Stimulated activated CD4-positive, alpha-beta T cell treated with anti-CD3 and anti-CD28 coated beads, Interleukin-1b, Interleukin-23, amount 100 ng/mL, for 48 hours (primary cell): ENCODE data around the gene RBM47.
"Not testable (repeated sequence)": the region's sequence is repeated elsewhere in the genome, so short reads cannot be mapped to it uniquely, and the experiment has no call there.

ENCODE experiments used
- DNase-seq: peaks from one replicate; pipeline ENCODE4 v3.0.0-alpha.2; 2020

The RBM47 gene

GRCh38 chr4:40559585-40560465, 69.8 kb downstream of the RBM47 start:
- DNase-seq, result no peak

- no peak for DNase-seq
Measured at GRCh38 chr4:40557736-40558135, 71.9 kb downstream of the RBM47 start.

GRCh38 chr4:40555176-40555900, 74.3 kb downstream of the RBM47 start:
- no peak for DNase-seq

DNA sequence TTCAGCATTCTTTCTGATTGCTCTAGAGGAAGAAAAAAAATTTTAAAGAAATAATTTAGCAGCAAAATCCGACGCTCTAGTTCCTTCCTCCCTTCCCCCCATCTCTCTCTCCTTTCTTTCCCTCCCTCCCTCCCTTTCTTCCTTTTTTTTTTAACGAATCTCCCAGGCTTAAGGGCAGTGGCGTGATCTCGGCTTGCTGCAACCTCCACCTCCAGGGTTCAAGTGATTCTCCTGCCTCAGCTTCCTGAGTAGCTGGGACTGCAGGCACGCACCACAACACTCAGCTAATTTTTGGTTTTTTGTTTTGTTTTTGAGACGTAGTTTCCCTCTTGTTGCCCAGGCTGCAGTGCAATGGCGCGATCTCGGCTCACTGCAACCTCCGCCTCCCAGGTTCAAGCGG, 75.0 kb downstream of the RBM47 start:
- DNase-seq, result not testable (repeated sequence)

DNA sequence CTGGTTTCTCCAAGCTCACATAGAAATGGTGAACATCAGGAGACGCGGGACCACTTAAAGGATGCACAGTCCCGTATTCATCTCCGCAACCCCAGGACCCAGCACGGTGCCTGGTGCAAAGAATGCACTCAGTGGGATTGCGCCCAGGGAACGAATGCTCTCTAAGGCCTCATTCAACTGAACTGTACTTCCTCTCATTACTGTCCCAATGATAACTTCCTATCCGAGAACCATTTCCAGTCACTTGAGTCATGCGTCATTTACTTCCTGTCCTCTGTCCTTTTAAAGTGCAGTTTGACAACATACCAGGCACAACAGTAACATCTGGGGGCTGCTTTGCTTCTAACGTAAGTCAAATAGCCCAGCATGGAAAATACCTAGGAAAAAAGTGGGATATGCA, 75.7 kb downstream of the RBM47 start:
- no peak for DNase-seq

GRCh38 chr4:40552536-40552935, 77.1 kb downstream of the RBM47 start:
- DNase-seq, result no peak

DNA sequence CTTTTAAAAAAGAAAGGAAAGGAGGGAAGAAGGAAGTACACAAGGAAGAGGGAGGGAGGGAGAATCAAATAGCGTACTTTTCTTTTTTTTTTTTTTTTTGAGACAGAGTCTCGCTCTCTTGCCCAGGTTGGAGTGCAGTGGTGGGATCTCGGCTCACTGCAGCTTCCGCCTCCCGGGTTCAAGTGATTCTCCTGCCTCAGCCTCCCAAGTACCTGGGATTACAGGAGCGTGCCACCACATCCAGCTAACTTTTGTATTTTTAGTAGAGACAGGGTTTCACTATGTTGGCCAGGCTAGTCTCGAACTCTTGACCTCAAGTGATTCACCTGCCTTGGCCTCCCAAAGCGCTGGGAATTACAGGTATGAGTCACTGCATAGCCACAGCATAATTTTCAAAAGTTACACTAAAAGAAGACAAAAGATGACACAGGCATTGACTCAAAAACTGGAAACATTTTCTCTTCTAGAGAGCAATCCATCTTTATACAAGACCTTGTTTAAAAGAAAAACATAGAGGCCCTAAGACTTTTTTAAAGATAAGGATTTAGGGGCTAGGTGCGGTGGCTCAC, 78.0 kb downstream of the RBM47 start:
- peak; percentile 49 for DNase-seq

DNA sequence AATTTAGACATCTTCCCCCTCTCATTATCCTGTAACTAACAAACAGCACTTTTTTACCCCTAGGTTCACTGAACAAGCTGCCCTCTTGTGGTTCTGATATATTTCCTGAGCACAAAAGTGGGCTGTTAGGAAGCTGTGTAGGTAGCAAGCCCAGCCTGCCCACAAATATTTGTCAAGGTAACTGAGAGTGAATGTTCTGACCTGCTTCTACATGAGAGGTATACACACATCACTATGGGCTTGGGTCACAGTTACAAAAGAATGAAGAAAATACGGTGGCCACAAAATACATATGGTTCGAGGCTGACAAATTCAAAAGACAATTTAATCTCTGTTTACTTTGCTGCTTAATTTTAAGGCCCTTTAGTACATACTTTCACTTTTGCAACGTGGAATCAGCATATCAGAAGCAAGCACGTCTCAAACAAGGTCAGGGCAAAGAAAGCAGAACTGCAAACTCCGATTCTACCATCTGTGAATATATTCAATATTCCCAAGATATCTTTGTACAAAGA, 78.7 kb downstream of the RBM47 start:
- no peak for DNase-seq

GRCh38 chr4:40550196-40550595, 79.5 kb downstream of the RBM47 start:
- no peak for DNase-seq

DNA sequence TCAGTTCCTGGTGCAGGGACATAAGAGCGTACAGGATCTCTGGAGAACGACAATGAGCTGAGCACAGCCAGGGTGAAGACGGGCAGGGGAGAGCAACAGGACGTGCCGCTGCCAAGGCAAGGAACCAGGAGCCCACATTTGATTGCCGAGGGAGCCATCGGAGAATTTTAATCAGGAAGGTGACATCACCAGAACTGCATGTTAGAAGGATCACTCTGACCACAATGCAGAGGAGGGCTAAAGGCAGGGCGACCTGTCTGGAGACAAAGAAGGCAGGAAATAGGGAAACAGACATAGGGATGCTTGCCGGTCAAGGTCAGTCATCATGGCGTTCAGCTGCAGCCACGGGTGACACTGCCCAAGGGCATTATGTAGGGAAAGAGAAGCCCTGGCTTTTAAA, 81.4 kb downstream of the RBM47 start:
- no peak for DNase-seq

GRCh38 chr4:40547789-40548132, 81.9 kb downstream of the RBM47 start:
- no peak for DNase-seq

DNA sequence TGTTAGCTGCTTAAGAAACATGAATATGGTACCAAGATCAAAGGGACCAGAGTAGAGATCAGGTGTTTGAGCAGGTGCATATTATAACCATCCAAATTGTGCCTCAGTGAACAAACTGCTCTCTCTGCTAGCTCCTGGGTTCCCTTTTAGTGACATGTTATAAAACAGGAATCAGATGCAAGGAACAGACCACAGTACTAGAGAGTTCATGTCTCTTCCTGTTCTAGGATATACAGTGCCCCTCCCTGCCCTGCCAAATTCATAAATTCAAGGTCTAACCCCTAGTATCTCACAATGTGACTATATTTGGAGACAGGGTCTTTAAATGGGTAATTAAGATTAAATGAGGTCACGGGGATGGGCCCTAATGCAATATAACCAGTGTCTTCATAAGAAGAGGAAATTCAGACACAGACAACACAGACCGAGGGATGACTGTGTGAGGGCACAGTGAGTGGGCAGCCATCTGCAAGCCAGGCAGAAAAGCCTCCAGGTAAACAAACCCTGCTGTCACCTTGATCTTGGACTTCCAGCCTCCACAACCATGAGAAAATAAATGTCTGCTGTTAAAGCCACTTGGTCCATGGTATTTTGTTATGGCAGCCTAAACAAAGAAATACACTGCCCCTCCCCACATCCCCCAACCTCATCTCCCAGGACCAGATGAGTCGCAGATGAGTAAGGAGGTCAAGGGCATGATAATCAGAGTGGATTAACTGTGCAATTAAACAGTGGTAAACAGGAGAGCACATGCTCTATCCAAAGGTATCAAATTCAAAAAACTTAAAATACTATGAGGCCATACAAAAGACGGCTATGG, 82.5 kb downstream of the RBM47 start:
- DNase-seq, result no peak

DNA sequence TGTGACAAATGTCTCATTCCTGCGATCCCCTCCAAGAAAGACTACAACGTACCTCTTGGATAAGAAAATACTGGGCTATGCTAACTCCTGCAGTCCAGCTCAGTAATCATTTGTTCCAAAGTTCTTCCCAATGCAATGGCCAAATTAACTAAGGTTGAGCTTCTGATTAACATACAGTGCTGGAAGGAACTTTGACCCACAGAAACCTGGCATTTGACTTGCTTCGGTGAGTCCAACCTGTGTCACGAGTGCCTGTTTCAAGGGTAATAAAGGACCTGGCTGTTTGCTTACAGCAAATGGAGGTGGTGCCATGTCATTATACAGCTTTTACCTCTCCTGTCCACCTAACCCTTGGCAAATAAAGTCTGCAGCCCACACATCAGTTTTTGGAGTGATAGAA, 83.2 kb downstream of the RBM47 start:
- DNase-seq, result no peak

GRCh38 chr4:40545487-40545886, 84.2 kb downstream of the RBM47 start:
- DNase-seq, result not testable (repeated sequence)

DNA sequence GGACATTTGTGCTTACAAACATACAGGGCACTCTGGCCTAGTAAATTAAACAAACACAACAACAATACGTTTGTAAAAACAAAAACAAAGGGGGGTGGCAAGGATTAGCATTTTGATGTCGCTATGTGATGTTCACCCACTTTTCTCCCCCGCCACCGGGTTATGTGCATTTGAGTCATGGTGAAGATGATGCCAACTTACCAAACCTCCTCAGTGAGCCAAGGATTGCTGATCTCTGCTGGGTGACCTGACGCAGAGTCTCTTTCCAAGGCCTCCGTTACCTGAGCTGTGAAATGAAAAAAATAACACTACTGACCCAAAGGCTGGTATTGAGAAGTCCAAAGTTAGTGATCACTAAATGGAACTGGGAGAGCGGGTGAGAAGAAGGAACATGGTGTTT, 85.4 kb downstream of the RBM47 start:
- DNase-seq, result no peak

DNA sequence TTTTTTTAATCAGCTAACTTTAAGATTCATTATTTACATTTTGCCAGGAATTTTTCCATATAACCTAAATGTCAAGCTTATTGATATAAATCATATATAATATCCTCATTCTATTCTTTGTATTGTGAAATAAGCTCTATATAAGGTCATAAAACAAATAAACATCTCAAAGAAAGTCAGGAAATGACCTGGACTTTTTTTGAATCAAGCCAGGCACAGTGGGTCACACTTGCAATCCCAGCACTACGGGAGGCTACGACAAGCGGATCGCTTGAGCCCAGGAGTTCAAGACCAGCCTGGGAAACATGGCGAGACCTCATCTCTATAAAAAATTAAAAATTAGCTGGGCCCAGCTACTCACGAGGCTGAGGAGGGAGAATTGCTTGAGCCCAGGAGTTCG, 88.9 kb downstream of the RBM47 start:
- DNase-seq, result no peak

DNA sequence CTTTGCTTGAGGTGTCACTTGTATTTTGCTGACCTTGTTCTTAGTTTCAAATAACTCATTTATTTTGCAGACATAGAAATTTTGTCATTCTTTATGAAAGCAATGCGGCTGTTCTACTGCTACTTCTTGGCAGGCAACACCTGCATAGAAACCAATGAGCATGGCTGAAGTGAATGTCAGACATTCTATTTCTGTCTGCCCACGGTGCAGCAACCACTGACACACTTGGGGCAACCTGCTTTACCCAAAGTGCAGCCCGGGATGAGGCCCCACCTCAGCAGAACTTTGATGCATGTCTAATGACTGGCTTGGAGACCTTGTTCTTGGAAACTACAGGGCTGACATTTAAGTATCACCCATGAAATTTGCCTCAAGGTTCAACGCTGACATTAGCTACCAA, 93.6 kb downstream of the RBM47 start:
- DNase-seq, result no peak

DNA sequence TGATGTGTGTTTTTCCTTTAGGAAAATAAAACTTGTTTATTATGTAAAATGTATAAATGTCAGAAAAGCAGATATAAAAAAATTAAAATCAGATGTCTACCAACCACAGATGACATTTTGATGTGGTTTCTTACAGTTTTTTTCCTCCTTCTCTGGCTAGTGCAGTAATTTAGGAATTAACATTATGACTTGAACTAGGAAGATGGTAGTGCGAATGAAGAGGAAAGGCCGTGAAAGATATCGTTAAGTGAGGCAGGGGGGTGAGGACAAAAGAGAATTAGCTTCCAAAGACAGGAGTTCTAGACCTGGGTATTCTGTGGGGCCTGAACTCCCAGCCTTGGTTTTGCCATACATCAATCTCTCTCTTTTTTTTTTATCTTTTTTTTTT, 98.0 kb downstream of the RBM47 start:
- DNase-seq, result no peak

GRCh38 chr4:40530961-40531635, 98.6 kb downstream of the RBM47 start:
- no peak for DNase-seq

DNA sequence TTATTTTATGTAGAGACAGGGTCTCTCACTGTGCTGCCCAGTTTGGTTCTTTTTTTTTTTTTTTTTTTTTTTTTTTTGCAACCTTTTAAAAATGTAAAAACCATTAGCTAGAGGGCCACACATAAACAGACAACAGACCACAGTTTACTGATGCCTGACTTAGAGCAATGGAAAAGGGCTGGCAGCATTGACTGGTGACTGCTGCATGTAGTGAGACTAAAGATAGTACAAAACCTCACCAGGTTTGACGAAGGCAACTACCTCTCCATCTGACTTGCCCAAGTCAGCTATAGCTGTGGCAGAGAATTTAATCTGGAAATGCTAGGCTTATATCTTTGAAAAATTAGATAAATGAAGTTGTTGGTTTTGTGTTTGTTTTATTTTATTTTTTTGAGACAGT, 102.9 kb downstream of the RBM47 start:
- DNase-seq, result no peak

DNA sequence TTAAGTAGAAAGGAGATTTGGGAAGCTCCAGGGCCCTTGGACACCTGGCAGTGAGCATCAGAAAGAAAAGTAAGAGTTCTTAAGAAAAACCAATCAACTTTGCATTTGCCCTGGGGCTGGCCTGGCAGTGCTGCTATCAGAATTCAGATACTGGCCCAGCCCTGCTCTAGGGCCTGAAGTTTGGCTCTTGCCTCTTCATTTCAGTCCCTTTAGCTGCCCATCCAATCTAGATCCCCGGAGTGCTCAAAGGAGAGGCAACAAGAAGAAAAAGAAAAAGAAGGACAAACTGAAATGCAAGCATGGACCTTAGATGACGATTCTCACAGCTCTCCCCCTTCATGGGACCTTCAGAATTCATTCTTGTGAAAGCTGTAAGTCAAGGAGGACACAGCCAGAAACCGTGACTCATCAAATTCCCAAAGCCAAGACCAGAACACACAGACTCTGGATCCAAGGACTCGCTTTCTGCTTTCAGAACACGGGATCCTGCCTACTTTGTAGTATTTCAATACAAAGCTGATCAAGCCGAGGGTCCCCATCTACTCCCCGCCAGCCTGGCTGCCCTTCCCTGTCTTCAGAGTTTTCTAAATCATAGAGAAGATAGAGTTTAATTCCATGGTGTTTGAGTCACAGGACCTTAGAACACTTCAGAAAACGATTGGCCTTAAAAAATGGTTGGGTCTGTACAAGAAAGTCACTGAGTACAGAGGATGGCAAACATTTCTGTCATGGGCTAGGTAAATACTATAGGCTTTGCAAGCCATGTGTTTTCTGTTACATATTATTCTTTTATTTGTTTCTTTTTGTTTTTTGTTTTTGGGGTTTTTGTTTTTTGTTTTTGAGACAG, 103.7 kb downstream of the RBM47 start:
- no peak for DNase-seq
